Liver (tissue), 9 donors: ENCODE measurements around the gene FOXO6. TPM values are rescaled to one million over a fixed set of nuclear protein-coding genes. Genes with fewer than 3 reads are reported as not detected.

Source experiments
- DNase-seq: peaks from one replicate; pipeline ENCODE4 v3.0.0-alpha.2; 2017; ENCODE audit warnings: low spot score
- H3K27ac ChIP-seq, 2 donors: one replicate each; pipeline ENCODE4 v1.7.0; 2013; ENCODE audit warnings: inconsistent platforms in 2 of 2, low read length in 2 of 2, control low read depth in 1 of 2, low read depth in 1 of 2, mild to moderate bottlenecking in 1 of 2
- H3K27me3 ChIP-seq, 4 donors: one replicate each; pipeline versions ENCODE4 v1.6.1 to v1.7.0; 2013; ENCODE audit warnings: low read length in 3 of 4, inconsistent platforms in 1 of 4, mild to moderate bottlenecking in 1 of 4, moderate library complexity in 1 of 4; ENCODE audit not compliant: control insufficient read depth in 4 of 4, insufficient read depth in 4 of 4
- H3K36me3 ChIP-seq, 4 donors: one replicate each; pipeline versions ENCODE4 v1.6.1 to v1.7.0; 2013; ENCODE audit warnings: low read length in 3 of 4, mild to moderate bottlenecking in 3 of 4, low read depth in 1 of 4, moderate library complexity in 1 of 4; ENCODE audit not compliant: control insufficient read depth in 4 of 4, insufficient read depth in 3 of 4
- H3K4me1 ChIP-seq, 4 donors: one replicate each; pipeline versions ENCODE4 v1.6.1 to v1.7.0; 2013; ENCODE audit warnings: low read length in 3 of 4, mild to moderate bottlenecking in 3 of 4, moderate library complexity in 1 of 4; ENCODE audit not compliant: control insufficient read depth in 4 of 4, insufficient read depth in 4 of 4
- H3K4me3 ChIP-seq, 3 donors: one replicate each; pipeline versions ENCODE4 v1.6.1 to v1.7.0; 2013; ENCODE audit warnings: low read length in 3 of 3, control low read depth in 1 of 3, low read depth in 1 of 3, mild to moderate bottlenecking in 1 of 3
- H3K9ac ChIP-seq, 2 donors: one replicate each; pipeline ENCODE4 v1.7.0; 2013; ENCODE audit warnings: low read length in 2 of 2, mild to moderate bottlenecking in 2 of 2, moderate library complexity in 2 of 2, control low read depth in 1 of 2, low read depth in 1 of 2
- H3K9me3 ChIP-seq, 4 donors: one replicate each; pipeline versions ENCODE4 v1.6.1 to v1.7.0; 2013; ENCODE audit warnings: low read length in 3 of 4; ENCODE audit not compliant: control insufficient read depth in 4 of 4
- ATF3 ChIP-seq: IDR thresholded peaks from 2 replicates; pipeline ENCODE4 v1.6.1; 2016; ENCODE audit warnings: antibody characterized with exemption
- CTCF ChIP-seq: fragments of 150-350 bp; IDR thresholded peaks from 2 replicates; pipeline ENCODE4 v1.5.1; 2017; ENCODE audit warnings: improper control_type of control experiment, low read depth, low read length; ENCODE audit not compliant: missing input control
- EGR1 ChIP-seq, 2 donors: IDR thresholded peaks; 2 replicates each; pipeline ENCODE4 v1.6.1; 2016 to 2018; ENCODE audit warnings: antibody characterized with exemption in 2 of 2, low read depth in 2 of 2
- FOXA1 ChIP-seq: IDR thresholded peaks from 2 replicates; pipeline ENCODE4 v1.6.1; 2016; ENCODE audit warnings: antibody characterized with exemption
- FOXA2 ChIP-seq: IDR thresholded peaks from 2 replicates; pipeline ENCODE4 v1.6.1; 2016; ENCODE audit warnings: antibody characterized with exemption
- HNF4A ChIP-seq, 2 donors: conservative IDR thresholded peaks; 2 replicates each; pipeline ENCODE4 v1.6.1; 2016; ENCODE audit warnings: antibody characterized with exemption in 2 of 2, mild to moderate bottlenecking in 2 of 2
- HNF4G ChIP-seq: IDR thresholded peaks from 2 replicates; pipeline ENCODE4 v1.6.1; 2016; ENCODE audit warnings: antibody characterized with exemption
- JUND ChIP-seq, 2 donors: IDR thresholded peaks; 2 replicates each; pipeline ENCODE4 v1.6.1; 2016; ENCODE audit warnings: antibody characterized with exemption in 2 of 2
- MAX ChIP-seq: IDR thresholded peaks from 2 replicates; pipeline ENCODE4 v1.6.1; 2016; ENCODE audit warnings: antibody characterized with exemption
- NR2F2 ChIP-seq: IDR thresholded peaks from 2 replicates; pipeline ENCODE4 v1.6.1; 2016; ENCODE audit warnings: antibody characterized with exemption
- RAD21 ChIP-seq, 2 donors: IDR thresholded peaks; 2 replicates each; pipeline ENCODE4 v1.6.1; 2016; ENCODE audit warnings: antibody characterized with exemption in 2 of 2, mild to moderate bottlenecking in 2 of 2
- REST ChIP-seq: IDR thresholded peaks from 2 replicates; pipeline ENCODE4 v1.6.1; 2016; ENCODE audit warnings: antibody characterized with exemption, mild to moderate bottlenecking
- RXRA ChIP-seq, 2 donors: IDR thresholded peaks; 2 replicates each; pipeline ENCODE4 v1.6.1; 2017 to 2018; ENCODE audit warnings: antibody characterized with exemption in 2 of 2, mild to moderate bottlenecking in 1 of 2
- SP1 ChIP-seq: IDR thresholded peaks from 2 replicates; pipeline ENCODE4 v1.6.1; 2018; ENCODE audit warnings: antibody characterized with exemption, mild to moderate bottlenecking
- TAF1 ChIP-seq: conservative IDR thresholded peaks from 2 replicates; pipeline ENCODE4 v1.6.1; 2016; ENCODE audit warnings: antibody characterized with exemption, mild to moderate bottlenecking
- ZBTB33 ChIP-seq: IDR thresholded peaks from 2 replicates; pipeline ENCODE4 v1.6.1; 2016; ENCODE audit warnings: antibody characterized with exemption
- WGBS: extraction: QIAGEN DNeasy Blood & Tissue Kit; methylation state at CpG from one replicate; pipeline ENCODE4 v1.1.7; 2013; 5-methylcytosine and 5-hydroxymethylcytosine counted together
- polyA plus RNA-seq, 2 donors: library from polyadenylated mRNA; stranded (reverse) in 1 of 2; unstranded in 1 of 2; fragments of 200-250 nt in 1 of 2; fragments of >200 nt in 1 of 2; fragmentation: Nextera tagmentation in 1 of 2; extraction: Ambion mirVana in 1 of 2; gene quantifications; one replicate each; pipeline versions ENCODE4 v1.2.1 to v1.2.3, GENCODE V29; 2013 to 2015
- total RNA-seq, 2 donors: library from RNA; depleted of rRNA; stranded (reverse); fragments of >200 nt; gene quantifications; one replicate each; pipeline ENCODE4 v1.2.3, GENCODE V29; 2014
- donor health status: healthy.
- donor health status: healthy.
- donor health status: healthy.
- donor health status: healthy.
- donor health status: healthy.

FOXO6 gene
- total and polyA plus RNA-seq, 4 donors: 0.02 to 0.09 (median 0.08) TPM; not detected in 1

- Histone ChIP-seq H3K36me3 (no peaks in the 10 kb centered on the region), H3K4me1 (no peaks in the 10 kb centered on the region), H3K9ac (no peak overlapping the region), H3K27me3 (no peaks in the 10 kb centered on the region), H3K9me3 (no peaks in the 10 kb centered on the region), H3K27ac (no peak overlapping the region), H3K4me3 (no peak overlapping the region)
- TF ChIP-seq MAX: no peak
- no peak for TF ChIP-seq ZBTB33
- no peak for TF ChIP-seq CTCF
- TF ChIP-seq EGR1 (IDR thresholded peaks at IDR 0.05; ENCODE audit: low read depth in 2 of 2): no peak
- no peak for TF ChIP-seq FOXA2
- TF ChIP-seq NR2F2: no peak
- no peak for TF ChIP-seq RXRA (IDR thresholded peaks at IDR 0.05)
- no peak for TF ChIP-seq RAD21 (IDR thresholded peaks at IDR 0.05)
- no peak for TF ChIP-seq HNF4G
- TF ChIP-seq JUND (IDR thresholded peaks at IDR 0.05): no peak
- no peak for TF ChIP-seq SP1
- no peak for TF ChIP-seq TAF1
- no peak for TF ChIP-seq REST
- TF ChIP-seq FOXA1: no peak
- no peak for TF ChIP-seq ATF3
- no peak for TF ChIP-seq HNF4A (conservative IDR thresholded peaks at IDR 0.05)
- WGBS: 83% methylated on average over 6 of the region's 6 CpGs
- DNase-seq: no peak
These were observed 61.1 kb downstream of the FOXO6 start for GRCh38 chr1:41422306-41422705.

- H3K36me3 ChIP-seq: no peaks in the 10 kb centered on the region
- no peaks in the 10 kb centered on the region for H3K27me3 ChIP-seq
- TF ChIP-seq ZBTB33 (no peak), RXRA (IDR thresholded peaks at IDR 0.05) (no peak), JUND (IDR thresholded peaks at IDR 0.05) (no peak), CTCF (peak; percentile 4), TAF1 (no peak)
- no peak overlapping the region for H3K9ac ChIP-seq
- no peak overlapping the region for H3K4me3 ChIP-seq
- 66% methylated on average over 38 of the region's 38 CpGs for WGBS
- DNase-seq: no peak
- H3K9me3 ChIP-seq: no peaks in the 10 kb centered on the region
- H3K27ac ChIP-seq: no peak overlapping the region
- no peaks in the 10 kb centered on the region for H3K4me1 ChIP-seq
These were observed 62.4 kb downstream of the FOXO6 start for GRCh38 chr1:41423511-41424191.
